ENCODE results near the gene PAM16.

PAM16 gene

GRCh38 chr16:4386951-4387565 is 35.9 kb upstream of the PAM16 start:
- H3K4me3 ChIP-seq (replicated peaks in 1 of 2; ENCODE audit: low read depth in 2 of 2, low read length in 2 of 2), result no peak overlapping the region
- no peak for TF ChIP-seq CTCF (IDR thresholded peaks at IDR 0.05; ENCODE audit: low read depth, low read length)
- DNase-seq (ENCODE audit: low read depth in 2 of 2), result peak; percentile 65 to 78

- peak; percentile 55 to 67 for DNase-seq (ENCODE audit: low read depth in 2 of 2)
Measured at GRCh38 chr16:4386451-4386805, 35.3 kb upstream of the PAM16 start.

GRCh38 chr16:4385789-4386450 is 34.8 kb upstream of the PAM16 start:
- DNase-seq (ENCODE audit: low read depth in 2 of 2), result no peak
- no peak overlapping the region for H3K4me3 ChIP-seq (replicated peaks in 1 of 2; ENCODE audit: low read depth in 2 of 2, low read length in 2 of 2)
- TF ChIP-seq CTCF (IDR thresholded peaks at IDR 0.05; ENCODE audit: low read depth, low read length), result no peak

More at GRCh38 chr16:4386451-4386805, 35.3 kb upstream of the PAM16 start:
- no peak overlapping the region for H3K4me3 ChIP-seq (replicated peaks in 1 of 2; ENCODE audit: low read depth in 2 of 2, low read length in 2 of 2)
- TF ChIP-seq CTCF (IDR thresholded peaks at IDR 0.05; ENCODE audit: low read depth, low read length), result no peak

- H3K4me3 ChIP-seq (replicated peaks in 1 of 2; ENCODE audit: low read depth in 2 of 2, low read length in 2 of 2), result no peak overlapping the region
- no peak for TF ChIP-seq CTCF (IDR thresholded peaks at IDR 0.05; ENCODE audit: low read depth, low read length)
- no peak for DNase-seq (ENCODE audit: low read depth in 2 of 2)
Measured at GRCh38 chr16:4385066-4385788, 34.1 kb upstream of the PAM16 start.

GRCh38 chr16:4384509-4384942 is 33.4 kb upstream of the PAM16 start:
- no peak overlapping the region for H3K4me3 ChIP-seq (replicated peaks in 1 of 2; ENCODE audit: low read depth in 2 of 2, low read length in 2 of 2)
- no peak for TF ChIP-seq CTCF (IDR thresholded peaks at IDR 0.05; ENCODE audit: low read depth, low read length)
- DNase-seq (ENCODE audit: low read depth in 2 of 2), result no peak

- no peak for DNase-seq (ENCODE audit: low read depth in 2 of 2)
- no peak overlapping the region for H3K4me3 ChIP-seq (replicated peaks in 1 of 2; ENCODE audit: low read depth in 2 of 2, low read length in 2 of 2)
- TF ChIP-seq CTCF (IDR thresholded peaks at IDR 0.05; ENCODE audit: low read depth, low read length), result no peak
Measured at GRCh38 chr16:4383591-4384444, 32.7 kb upstream of the PAM16 start.
